ENCODE data around the gene RASGRF1. TPM values are rescaled to one million over a fixed set of nuclear protein-coding genes. Genes with fewer than 3 reads are reported as not detected.

The RASGRF1 gene
- total RNA-seq, 2 experiments from 2014 or later = not detected

- H3K27me3 Mint-ChIP-seq = no peaks in the 10 kb centered on the region
- peaks cover 9% of the 10 kb centered on the region for H3K4me1 Mint-ChIP-seq (ENCODE audit: low read depth)
- Histone ChIP-seq H3K4me3 (ENCODE audit: low read length) (no peak overlapping the region), H3K27me3 (ENCODE audit: control insufficient read depth in 1 of 2, insufficient read depth in 2 of 2, low read length in 2 of 2) (no peaks in the 10 kb centered on the region), H3K36me3 (ENCODE audit: insufficient read depth, low read length) (no peaks in the 10 kb centered on the region), H3K27ac (ENCODE audit: low read depth in 1 of 2, low read length in 2 of 2) (no peak overlapping the region), H3K4me1 (ENCODE audit: insufficient read depth, low read length) (peaks cover 8% of the 10 kb centered on the region), H3K9me3 (ENCODE audit: control insufficient read depth in 1 of 2, insufficient read depth in 1 of 2, low read length in 2 of 2) (no peaks in the 10 kb centered on the region)
- H3K9me3 Mint-ChIP-seq = no peaks in the 10 kb centered on the region
- no peak overlapping the region for H3K4me3 Mint-ChIP-seq
- intact Hi-C loops (cut with DNase I, micrococcal nuclease) = no loop called here
- DNase-seq (no peak), ATAC-seq (ENCODE audit: poor library complexity) (no peak)
- no peaks in the 10 kb centered on the region for H3K36me3 Mint-ChIP-seq (ENCODE audit: low read depth)
- ChIA-PET CTCF (no interaction called here), POLR2A (no interaction called here)
- TF ChIP-seq CTCF (IDR thresholded peaks at IDR 0.05) = no peak
- H3K27ac Mint-ChIP-seq = no peak overlapping the region
These were observed 140.2 kb downstream of the RASGRF1 start for GRCh38 chr15:78950343-78950742.

DNA sequence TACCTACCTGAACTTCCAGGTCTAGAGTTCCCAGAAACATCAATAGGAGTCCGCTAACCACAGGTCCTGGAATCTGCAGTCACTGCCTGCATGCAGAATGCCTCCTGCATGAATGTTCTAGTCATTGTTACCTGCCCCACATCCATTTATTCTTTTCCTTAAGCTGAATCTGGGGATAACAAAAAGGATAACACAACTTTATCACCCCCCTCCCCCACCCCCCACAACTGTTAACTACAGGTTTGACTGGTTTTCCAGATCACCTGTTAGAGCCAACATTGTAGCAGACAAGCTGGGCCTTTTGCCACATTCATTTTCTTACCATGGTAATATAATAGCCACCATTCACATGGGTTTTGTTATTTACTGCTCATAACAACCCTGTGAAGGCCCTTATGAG is 141.1 kb downstream of the RASGRF1 start:
- H3K4me3 ChIP-seq (ENCODE audit: low read length) = no peak overlapping the region
- no peak for DNase-seq
- H3K36me3 ChIP-seq (ENCODE audit: insufficient read depth, low read length) = no peaks in the 10 kb centered on the region
- Mint-ChIP-seq H3K27ac (no peak overlapping the region), H3K9me3 (no peaks in the 10 kb centered on the region), H3K4me1 (ENCODE audit: low read depth) (peaks cover 9% of the 10 kb centered on the region), H3K27me3 (peaks cover 3% of the 10 kb centered on the region), H3K36me3 (ENCODE audit: low read depth) (no peaks in the 10 kb centered on the region), H3K4me3 (no peak overlapping the region)
- H3K4me1 ChIP-seq (ENCODE audit: insufficient read depth, low read length) = peaks cover 15% of the 10 kb centered on the region
- H3K27me3 ChIP-seq (ENCODE audit: control insufficient read depth in 1 of 2, insufficient read depth in 2 of 2, low read length in 2 of 2) = no peaks in the 10 kb centered on the region
- intact Hi-C loops (cut with DNase I, micrococcal nuclease) = no loop called here
- no peaks in the 10 kb centered on the region for H3K9me3 ChIP-seq (ENCODE audit: control insufficient read depth in 1 of 2, insufficient read depth in 1 of 2, low read length in 2 of 2)
- TF ChIP-seq CTCF (IDR thresholded peaks at IDR 0.05) = no peak
- ChIA-PET CTCF (no interaction called here), POLR2A (no interaction called here)
- H3K27ac ChIP-seq (ENCODE audit: low read depth in 1 of 2, low read length in 2 of 2) = no peak overlapping the region
- no peak for ATAC-seq (ENCODE audit: poor library complexity)

DNA sequence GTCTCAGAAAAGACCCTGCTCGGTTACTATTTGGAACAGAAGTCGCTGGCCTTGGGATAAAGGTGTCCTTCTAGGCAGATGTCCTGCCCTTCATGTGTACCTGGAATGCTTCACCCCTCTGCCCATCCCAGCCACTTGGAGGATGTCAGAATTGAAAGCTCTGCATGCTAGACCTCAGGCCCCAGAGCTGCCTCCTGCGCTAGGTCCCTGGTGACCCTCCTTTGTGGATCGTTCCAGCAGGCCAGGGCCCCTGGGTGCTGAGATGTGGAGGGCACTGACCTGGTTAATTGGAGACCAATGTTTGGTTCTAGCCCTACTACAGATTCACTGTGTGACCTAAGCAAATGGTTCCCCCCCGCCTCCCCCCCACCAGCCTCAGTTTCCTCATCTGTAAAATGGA is 143.1 kb downstream of the RASGRF1 start:
- H3K9me3 ChIP-seq (ENCODE audit: control insufficient read depth in 1 of 2, insufficient read depth in 1 of 2, low read length in 2 of 2) = no peaks in the 10 kb centered on the region
- Mint-ChIP-seq H3K9me3 (no peaks in the 10 kb centered on the region), H3K27me3 (peaks cover 12% of the 10 kb centered on the region), H3K4me1 (ENCODE audit: low read depth) (peaks cover 9% of the 10 kb centered on the region), H3K27ac (no peak overlapping the region), H3K36me3 (ENCODE audit: low read depth) (no peaks in the 10 kb centered on the region), H3K4me3 (peak overlapping the region; percentile 23)
- DNase-seq (no peak), ATAC-seq (ENCODE audit: poor library complexity) (no peak)
- peaks cover 23% of the 10 kb centered on the region for H3K4me1 ChIP-seq (ENCODE audit: insufficient read depth, low read length)
- H3K27ac ChIP-seq (ENCODE audit: low read depth in 1 of 2, low read length in 2 of 2) = no peak overlapping the region
- no peaks in the 10 kb centered on the region for H3K36me3 ChIP-seq (ENCODE audit: insufficient read depth, low read length)
- ChIA-PET POLR2A (interaction anchor here (0.8 kb wide), 1 partner anchor 74 kb away, joined by 3 read pairs; no protein-coding TSS in a partner anchor), CTCF (no interaction called here)
- TF ChIP-seq CTCF (IDR thresholded peaks at IDR 0.05) = no peak
- intact Hi-C loops (cut with DNase I, micrococcal nuclease) = no loop called here
- H3K27me3 ChIP-seq (ENCODE audit: control insufficient read depth in 1 of 2, insufficient read depth in 2 of 2, low read length in 2 of 2) = no peaks in the 10 kb centered on the region
- H3K4me3 ChIP-seq (ENCODE audit: low read length) = no peak overlapping the region
